ENCODE results near the gene DNM1.

DNM1 gene

DNA sequence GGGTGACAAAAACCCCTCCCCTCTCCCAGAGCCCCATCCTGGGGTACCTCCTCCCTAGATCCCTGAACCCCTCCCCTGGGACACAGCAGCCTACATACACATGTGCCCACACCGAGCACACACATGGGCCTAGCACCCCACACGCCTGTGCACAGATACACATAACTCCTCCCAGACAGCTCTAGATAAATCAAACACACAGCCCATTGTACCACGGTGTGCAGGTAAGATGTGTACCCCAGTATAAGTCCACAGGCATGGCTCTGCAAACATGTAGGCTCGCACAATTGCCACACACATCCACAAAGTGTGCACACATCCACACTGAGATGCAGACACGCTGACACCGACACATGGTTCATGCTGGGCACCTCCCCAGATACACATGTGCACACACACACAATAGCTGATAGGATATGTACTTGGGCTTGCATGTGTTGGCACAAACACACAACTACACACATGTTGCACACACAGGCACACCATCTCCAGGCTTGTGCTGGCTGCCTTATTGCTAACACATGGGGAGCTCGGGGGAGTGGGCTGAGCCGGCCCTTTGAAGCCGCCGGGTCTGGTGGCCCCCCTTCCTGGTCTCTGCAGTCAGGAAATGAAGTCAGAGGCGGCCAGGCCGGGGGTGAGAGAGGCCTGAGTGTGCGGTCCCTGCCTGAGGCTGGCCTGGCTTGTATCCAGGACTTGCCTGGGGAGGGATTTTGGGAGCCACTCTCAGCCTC lies 42.4 kb downstream of the DNM1 start:
- H3K4me1 Mint-ChIP-seq (ENCODE audit: low read depth) = peaks cover 17% of the 10 kb centered on the region
- H3K9me3 Mint-ChIP-seq (ENCODE audit: low read depth) = no peaks in the 10 kb centered on the region
- no peak overlapping the region for H3K27ac Mint-ChIP-seq
- H3K36me3 Mint-ChIP-seq = no peaks in the 10 kb centered on the region
- no peak overlapping the region for H3K4me3 Mint-ChIP-seq
- H3K27me3 Mint-ChIP-seq = peaks cover 13% of the 10 kb centered on the region

DNA sequence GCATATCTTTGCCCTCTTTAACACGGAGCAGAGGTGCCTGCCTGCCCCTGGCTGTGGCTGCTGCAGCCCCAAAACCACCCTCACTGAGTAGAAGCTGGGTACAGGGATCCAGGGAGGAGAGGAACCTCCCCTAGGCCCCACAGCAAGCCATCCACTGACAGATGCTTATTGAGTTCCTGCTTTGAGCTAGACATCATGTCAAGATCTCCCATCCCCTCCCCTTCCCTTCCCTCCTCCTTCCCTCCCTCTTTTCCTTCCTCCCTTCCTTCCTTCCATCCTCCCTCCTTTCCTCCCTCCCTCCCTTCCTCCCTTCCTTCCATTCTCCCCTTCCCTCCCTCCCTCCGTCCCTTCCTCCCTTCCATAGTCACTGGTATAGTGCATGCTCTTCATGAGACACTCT lies 43.3 kb downstream of the DNM1 start:
- Mint-ChIP-seq H3K27me3 (peaks cover 11% of the 10 kb centered on the region), H3K27ac (no peak overlapping the region)

DNA sequence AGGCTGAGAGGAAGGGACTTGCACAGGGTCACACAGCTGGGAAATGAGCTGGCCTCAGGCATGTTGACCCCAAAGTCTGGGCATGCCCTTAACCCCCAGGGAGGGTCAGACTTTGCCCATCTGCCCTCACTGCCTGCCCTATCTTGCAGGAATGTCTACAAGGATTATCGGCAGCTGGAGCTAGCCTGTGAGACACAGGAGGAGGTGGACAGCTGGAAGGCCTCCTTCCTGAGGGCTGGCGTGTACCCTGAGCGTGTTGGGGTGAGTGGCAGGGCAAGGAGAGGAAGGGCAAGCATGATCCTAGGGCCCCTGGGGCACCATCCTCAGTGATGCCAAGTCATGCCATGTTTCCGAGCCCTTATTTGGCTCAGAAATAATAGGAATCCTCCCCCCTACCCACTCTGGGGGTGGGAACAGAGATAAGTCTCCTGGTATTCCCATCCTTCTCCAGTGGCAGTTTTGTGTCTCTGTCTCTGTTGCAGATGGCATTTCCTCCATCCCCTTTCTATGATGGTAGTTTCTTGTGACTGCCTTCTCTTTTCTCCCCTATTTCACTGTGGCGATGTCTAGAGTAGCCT lies 44.1 kb downstream of the DNM1 start:
- Mint-ChIP-seq H3K9me3 (ENCODE audit: low read depth) (no peaks in the 10 kb centered on the region), H3K4me1 (ENCODE audit: low read depth) (peaks cover 20% of the 10 kb centered on the region), H3K36me3 (no peaks in the 10 kb centered on the region), H3K4me3 (no peak overlapping the region), H3K27ac (no peak overlapping the region), H3K27me3 (peaks cover 10% of the 10 kb centered on the region)

More for the DNA sequence above, 43.3 kb downstream of the DNM1 start:
- Mint-ChIP-seq H3K4me3 (no peak overlapping the region), H3K9me3 (ENCODE audit: low read depth) (no peaks in the 10 kb centered on the region), H3K4me1 (ENCODE audit: low read depth) (peaks cover 20% of the 10 kb centered on the region), H3K36me3 (no peaks in the 10 kb centered on the region)

DNA sequence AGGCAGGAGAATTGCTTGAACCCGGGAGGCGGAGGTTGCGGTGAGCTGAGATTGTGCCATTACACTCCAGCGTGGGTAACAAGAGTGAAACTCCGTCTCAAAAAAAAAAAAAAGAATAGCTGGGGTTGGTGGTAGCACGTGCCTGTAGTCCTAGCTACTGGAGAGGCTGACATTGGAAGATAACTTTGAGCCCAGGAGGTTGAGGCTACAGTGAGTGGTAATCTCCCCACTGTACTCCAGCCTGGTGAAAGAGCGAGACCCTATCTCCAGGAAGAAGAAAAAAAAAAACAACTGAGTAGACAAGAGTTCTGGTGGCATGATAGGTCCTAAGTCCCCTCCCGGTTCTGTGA lies 46.4 kb downstream of the DNM1 start:
- H3K27me3 Mint-ChIP-seq = peaks cover 4% of the 10 kb centered on the region
- H3K4me1 Mint-ChIP-seq (ENCODE audit: low read depth) = peaks cover 14% of the 10 kb centered on the region
- H3K36me3 Mint-ChIP-seq = no peaks in the 10 kb centered on the region
- no peaks in the 10 kb centered on the region for H3K9me3 Mint-ChIP-seq (ENCODE audit: low read depth)
- H3K27ac Mint-ChIP-seq = peak overlapping the region; percentile 16
- peak overlapping the region; percentile 88 for H3K4me3 Mint-ChIP-seq

DNA sequence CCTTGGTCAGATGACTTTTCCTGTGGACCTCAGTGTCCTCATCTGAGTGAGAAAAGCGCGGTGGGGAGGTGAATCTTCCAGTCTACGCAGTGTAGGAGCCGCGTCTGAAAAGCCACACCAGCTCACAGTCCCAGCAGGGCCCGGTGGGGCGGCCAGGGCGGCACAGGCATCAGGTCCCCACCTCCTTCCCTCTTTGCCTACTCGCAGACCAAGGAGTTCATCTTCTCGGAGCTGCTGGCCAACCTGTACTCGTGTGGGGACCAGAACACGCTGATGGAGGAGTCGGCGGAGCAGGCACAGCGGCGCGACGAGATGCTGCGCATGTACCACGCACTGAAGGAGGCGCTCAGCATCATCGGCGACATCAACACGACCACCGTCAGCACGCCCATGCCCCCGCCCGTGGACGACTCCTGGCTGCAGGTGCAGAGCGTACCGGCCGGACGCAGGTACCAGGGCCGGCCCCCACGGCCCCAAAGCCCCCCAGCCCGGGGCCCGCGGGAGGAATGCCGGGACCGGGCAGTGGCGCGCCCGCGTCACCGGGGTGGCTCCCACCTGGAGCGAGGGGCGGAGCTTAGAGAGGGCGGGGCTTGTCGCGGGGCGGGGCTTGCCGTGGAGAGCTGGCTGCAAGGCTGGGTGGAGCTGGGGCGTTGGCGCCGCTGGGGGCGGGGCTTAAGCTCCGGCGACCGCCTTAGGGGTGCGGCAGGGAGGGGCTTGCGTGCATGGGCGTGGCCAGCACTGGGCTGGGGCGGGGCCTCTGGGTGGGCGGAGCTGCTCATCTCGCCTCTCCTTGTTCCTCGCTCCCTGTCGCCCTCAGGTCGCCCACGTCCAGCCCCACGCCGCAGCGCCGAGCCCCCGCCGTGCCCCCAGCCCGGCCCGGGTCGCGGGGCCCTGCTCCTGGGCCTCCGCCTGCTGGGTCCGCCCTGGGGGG lies 47.0 kb downstream of the DNM1 start:
- H3K4me1 Mint-ChIP-seq (ENCODE audit: low read depth) = peaks cover 14% of the 10 kb centered on the region
- H3K4me3 Mint-ChIP-seq = peak overlapping the region; percentile 88
- peaks cover 4% of the 10 kb centered on the region for H3K27me3 Mint-ChIP-seq
- no peaks in the 10 kb centered on the region for H3K9me3 Mint-ChIP-seq (ENCODE audit: low read depth)
- no peaks in the 10 kb centered on the region for H3K36me3 Mint-ChIP-seq
- peak overlapping the region; percentile 28 for H3K27ac Mint-ChIP-seq

DNA sequence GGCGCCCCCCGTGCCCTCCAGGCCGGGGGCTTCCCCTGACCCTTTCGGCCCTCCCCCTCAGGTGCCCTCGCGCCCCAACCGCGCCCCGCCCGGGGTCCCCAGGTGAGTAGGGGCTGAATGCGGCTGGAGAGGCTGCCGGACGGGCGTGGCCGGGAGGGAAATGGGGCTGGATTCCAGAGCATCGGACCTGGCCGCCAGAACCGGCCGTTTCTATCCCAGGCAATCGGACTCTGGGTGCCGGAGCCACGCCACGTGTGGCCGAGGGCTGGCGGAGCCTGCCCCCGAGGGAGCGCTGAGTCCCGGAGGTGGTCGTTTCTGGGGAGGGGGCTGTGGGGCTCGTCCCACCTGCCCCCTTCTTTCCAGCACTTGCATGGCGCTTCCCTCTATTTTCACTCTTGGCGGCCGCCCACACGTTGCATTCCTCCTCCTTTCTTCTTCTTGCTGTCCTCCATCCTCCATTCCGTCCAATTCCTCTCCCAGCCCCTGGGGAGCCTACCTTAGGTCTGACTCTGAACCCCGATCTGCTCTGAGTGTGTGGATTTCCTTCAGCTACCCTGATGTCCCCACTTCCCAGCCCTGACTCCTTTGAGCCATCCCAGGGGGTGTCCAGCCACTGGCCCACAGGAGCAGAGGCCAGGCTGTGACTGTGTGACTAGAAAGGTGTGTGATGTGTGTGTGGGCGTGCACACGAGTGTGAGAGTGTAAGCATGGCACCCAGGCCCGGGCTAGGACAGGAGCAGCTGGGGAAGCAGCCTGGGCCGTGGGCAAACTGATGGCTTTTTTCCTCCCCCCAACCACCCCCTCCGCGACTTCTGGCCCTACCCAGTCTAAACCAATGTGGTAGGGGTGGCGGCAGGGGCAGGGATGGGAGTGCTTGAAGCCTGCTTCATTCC lies 47.9 kb downstream of the DNM1 start:
- Mint-ChIP-seq H3K4me3 (peak overlapping the region; percentile 83), H3K4me1 (ENCODE audit: low read depth) (peaks cover 9% of the 10 kb centered on the region), H3K27ac (no peak overlapping the region)

DNA sequence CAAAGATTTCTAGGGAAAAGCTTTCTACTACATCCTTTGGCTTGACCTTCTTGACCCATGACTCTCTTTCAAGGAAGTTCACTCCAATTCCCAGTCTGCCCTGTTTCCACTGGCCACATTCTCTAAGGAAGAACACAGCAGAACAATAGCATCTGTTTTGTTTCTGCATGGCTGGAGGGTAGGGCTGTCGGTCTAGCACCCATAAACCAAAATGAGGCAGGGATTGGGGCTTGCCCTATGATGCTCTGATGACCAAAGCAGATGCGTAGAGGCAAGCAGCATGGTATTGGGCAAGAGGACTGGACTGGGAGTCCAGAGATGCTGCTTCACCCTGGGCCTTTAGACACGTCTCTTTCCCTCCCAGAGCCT lies 48.5 kb downstream of the DNM1 start:
- H3K36me3 Mint-ChIP-seq = no peaks in the 10 kb centered on the region
- H3K27ac Mint-ChIP-seq = no peak overlapping the region
- no peaks in the 10 kb centered on the region for H3K9me3 Mint-ChIP-seq (ENCODE audit: low read depth)
- peak overlapping the region; percentile 70 for H3K4me3 Mint-ChIP-seq
- H3K27me3 Mint-ChIP-seq = no peaks in the 10 kb centered on the region
- peaks cover 9% of the 10 kb centered on the region for H3K4me1 Mint-ChIP-seq (ENCODE audit: low read depth)

More for the DNA sequence above, 47.9 kb downstream of the DNM1 start:
- no peaks in the 10 kb centered on the region for H3K36me3 Mint-ChIP-seq
- no peaks in the 10 kb centered on the region for H3K27me3 Mint-ChIP-seq
- H3K9me3 Mint-ChIP-seq (ENCODE audit: low read depth) = no peaks in the 10 kb centered on the region

DNA sequence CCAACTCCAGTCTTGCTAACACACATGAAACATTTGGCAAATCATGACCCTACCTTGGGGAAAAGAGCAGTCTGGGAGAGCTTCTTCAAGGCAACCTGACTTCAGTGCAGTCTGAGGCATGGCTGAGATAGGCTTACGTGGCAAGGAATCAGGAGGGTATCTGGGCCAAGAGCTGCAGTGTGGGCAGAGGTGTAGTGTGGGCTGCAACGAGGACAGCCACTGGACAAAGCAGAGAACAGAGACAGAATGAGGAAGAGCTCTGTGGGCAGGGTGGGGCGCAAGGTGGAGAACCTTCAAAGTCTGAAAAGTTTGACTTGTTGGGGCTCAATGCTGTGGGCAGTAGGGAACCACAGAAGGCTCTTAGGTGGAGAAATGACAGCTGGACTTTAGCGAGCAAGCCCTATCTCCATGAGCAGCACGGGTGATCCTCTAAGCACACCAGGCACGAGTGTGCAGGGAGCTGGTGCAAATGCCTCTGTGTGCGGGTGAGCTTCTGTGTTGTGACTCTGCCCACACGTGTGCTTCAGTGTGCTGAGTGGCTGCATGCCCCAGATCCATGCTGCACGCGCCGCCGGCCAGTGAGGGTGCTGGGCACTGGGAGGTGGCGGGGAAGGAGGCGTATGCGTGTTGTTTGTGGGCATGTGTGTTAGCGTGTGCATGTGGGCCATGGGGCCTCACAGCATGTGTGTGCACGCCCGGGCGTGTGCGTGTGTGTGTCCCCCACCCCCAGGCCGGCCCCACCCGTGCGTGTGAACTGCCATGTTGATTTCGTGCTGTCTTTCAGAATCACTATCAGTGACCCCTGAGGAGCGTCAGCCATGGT lies 49.3 kb downstream of the DNM1 start:
- Mint-ChIP-seq H3K27ac (no peak overlapping the region), H3K27me3 (no peaks in the 10 kb centered on the region), H3K9me3 (ENCODE audit: low read depth) (no peaks in the 10 kb centered on the region), H3K4me1 (ENCODE audit: low read depth) (peaks cover 9% of the 10 kb centered on the region), H3K36me3 (peaks cover 2% of the 10 kb centered on the region), H3K4me3 (no peak overlapping the region)

DNA sequence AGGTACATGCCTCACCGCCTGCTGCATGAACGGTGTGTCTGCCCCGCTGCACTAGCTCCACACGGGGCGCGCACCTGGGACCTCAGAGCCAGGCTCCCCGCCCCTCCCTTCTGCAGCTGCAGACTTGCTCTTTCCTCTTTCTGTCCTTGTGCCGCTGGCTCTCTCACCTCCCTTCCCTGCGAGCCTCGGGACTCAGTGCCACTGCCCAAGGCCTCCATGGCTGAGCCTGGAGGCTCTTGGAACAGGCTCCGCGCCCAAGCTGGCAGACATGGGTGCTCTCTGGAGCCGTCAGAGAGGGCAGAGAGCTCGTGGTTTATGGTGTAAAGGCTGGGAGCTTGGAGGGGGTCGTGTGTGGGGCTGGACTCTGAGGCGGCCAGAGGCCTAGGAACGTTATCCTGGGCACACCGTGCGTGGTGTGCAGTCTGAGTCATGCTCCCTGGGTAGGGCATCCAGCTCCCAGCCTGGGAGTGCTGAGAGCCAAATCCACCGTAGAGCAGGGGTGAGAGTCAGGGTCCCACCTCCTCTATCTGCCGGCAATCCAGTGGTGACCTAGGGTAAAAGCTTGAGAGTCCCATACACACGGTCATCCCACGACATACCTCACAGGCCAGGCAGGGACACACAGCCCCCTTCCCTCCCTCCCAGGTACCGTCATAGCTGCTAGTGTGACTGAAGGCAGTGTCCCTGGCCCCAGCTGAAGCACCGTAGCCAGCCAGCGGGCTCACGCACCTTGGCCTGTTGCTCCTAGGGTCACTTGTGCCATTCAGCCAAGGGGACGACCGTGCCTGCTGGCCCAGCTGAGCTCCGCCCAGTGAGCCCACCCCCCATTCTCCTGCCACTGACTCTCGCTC lies 50.2 kb downstream of the DNM1 start:
- H3K36me3 Mint-ChIP-seq = peaks cover 3% of the 10 kb centered on the region
- no peaks in the 10 kb centered on the region for H3K27me3 Mint-ChIP-seq
- H3K9me3 Mint-ChIP-seq (ENCODE audit: low read depth) = no peaks in the 10 kb centered on the region
- peaks cover 9% of the 10 kb centered on the region for H3K4me1 Mint-ChIP-seq (ENCODE audit: low read depth)
- no peak overlapping the region for H3K27ac Mint-ChIP-seq
- no peak overlapping the region for H3K4me3 Mint-ChIP-seq

DNA sequence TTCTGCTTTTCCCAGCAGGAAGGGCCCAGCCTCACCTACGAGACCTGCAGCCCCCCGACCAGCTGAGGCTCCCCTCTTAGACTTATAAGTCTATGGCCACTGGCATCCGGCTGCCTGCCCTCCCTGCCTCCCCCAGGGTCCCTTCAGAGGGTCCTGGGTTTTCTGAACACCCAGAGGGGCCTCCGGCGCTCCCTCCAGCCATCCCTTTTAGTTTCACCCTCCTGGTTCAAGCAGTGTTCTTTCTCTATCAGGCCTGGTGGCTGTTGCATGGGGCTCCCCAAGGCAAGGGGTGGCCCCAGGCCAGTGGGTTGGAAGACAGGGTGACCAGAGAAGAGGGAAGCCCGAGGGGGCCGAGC lies 50.8 kb downstream of the DNM1 start:
- no peaks in the 10 kb centered on the region for H3K27me3 Mint-ChIP-seq
- H3K9me3 Mint-ChIP-seq (ENCODE audit: low read depth) = no peaks in the 10 kb centered on the region
- H3K27ac Mint-ChIP-seq = no peak overlapping the region
- H3K4me3 Mint-ChIP-seq = no peak overlapping the region
- peaks cover 3% of the 10 kb centered on the region for H3K36me3 Mint-ChIP-seq
- peaks cover 9% of the 10 kb centered on the region for H3K4me1 Mint-ChIP-seq (ENCODE audit: low read depth)

DNA sequence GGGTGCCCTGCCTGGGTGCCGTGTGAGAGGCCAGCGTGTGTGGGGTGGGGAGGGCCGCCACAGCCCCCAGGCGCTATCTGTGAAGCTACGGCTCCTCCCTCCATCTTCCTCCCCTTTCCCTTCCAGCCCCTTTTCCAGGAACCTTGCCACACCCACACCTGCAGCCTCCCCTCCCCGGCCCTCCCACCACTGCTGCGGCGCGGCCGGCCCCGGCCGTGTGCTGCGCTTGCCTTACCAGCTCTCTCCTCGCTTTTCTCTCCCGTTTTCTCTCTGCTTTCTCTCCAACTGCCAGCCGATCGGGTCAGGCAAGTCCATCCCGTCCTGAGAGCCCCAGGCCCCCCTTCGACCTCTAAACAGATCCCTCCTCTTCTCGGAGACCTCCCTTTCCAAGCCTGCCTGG lies 51.2 kb downstream of the DNM1 start:
- H3K9me3 Mint-ChIP-seq (ENCODE audit: low read depth) = no peaks in the 10 kb centered on the region
- H3K4me3 Mint-ChIP-seq = no peak overlapping the region
- H3K4me1 Mint-ChIP-seq (ENCODE audit: low read depth) = peaks cover 9% of the 10 kb centered on the region
- H3K27me3 Mint-ChIP-seq = no peaks in the 10 kb centered on the region
- no peak overlapping the region for H3K27ac Mint-ChIP-seq
- H3K36me3 Mint-ChIP-seq = peaks cover 3% of the 10 kb centered on the region

DNA sequence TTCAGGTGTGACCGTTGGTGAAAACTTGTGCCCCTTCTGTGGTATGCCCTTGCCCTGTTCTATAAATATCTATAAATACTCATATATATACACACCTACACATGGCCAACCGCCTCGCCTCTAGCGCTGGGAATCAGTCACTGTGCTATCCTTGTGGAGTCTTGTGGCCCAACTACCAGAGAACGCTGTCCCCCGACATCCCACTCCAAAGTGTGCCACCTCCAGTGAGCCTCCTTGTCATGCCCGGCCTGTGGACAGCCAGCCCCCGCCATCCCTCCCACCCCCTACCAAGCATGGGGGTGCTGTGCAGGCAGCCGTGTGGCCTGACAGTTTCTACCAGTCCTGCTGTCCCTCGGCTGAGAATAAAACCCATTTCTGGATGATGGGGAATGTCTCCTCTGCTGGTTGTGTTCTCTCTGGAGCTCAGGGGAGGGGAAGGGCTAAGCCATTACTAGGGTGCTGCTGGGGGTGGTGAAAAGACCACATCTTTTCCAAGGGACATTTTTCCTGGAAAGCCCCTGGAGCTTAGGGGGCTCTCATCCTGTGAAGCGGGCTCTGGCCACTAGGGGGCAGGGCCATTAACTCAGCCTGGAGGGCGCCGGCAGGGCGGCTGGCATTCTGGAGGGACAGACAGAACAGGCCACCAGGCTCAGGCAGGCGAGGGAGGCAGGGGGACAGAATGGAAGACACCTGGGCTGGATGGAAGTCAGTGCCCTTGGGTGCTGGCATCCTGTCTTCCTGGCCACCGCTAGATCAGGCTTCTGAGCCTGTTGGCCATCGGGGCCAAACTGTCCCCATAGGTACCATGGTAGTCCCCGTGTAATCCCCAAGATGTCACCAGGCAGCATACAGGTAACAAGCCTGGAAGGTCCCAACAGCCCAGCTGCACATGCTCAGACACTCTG lies 51.9 kb downstream of the DNM1 start:
- Mint-ChIP-seq H3K9me3 (ENCODE audit: low read depth) (no peaks in the 10 kb centered on the region), H3K4me3 (no peak overlapping the region), H3K27ac (no peak overlapping the region), H3K27me3 (no peaks in the 10 kb centered on the region), H3K4me1 (ENCODE audit: low read depth) (peaks cover 4% of the 10 kb centered on the region), H3K36me3 (peaks cover 3% of the 10 kb centered on the region)

All from activated naive CD8-positive, alpha-beta T cell (primary cell).